ENCODE measurements around the gene SRGAP3. TPM values are rescaled to one million over a fixed set of nuclear protein-coding genes. Genes with fewer than 3 reads are reported as not detected.
A peak's percentile ranks its signal among the peaks of the same experiment; 100 is the strongest.

SRGAP3 gene
- polyA plus RNA-seq, 4 donors, result 13.3 to 25.2 (median 16.9) TPM

DNA sequence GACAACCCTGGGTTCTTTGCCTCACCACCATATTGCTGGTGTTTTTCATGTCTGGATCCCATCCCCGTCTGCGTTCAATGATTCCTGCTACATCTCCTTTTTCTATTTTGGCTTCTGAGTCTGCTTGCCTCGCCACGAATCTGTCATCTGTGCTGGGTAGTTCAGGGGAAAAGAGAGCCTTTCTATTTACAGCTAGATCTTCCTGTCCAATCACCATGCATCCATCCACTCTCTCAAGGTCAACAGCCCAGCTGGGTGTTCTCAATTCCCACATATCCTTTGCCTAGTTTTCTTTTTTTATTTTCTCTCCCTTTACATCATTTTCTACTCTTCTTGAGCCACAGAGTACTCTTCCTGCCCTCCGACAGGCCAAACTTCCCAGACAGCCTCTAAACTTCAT is 181.4 kb downstream of the SRGAP3 start:
- DNase-seq (ENCODE audit: low read depth in 4 of 4, low spot score in 2 of 4), result peak in 3 of 4 donors; percentile 11 to 32 (median 28)

DNA sequence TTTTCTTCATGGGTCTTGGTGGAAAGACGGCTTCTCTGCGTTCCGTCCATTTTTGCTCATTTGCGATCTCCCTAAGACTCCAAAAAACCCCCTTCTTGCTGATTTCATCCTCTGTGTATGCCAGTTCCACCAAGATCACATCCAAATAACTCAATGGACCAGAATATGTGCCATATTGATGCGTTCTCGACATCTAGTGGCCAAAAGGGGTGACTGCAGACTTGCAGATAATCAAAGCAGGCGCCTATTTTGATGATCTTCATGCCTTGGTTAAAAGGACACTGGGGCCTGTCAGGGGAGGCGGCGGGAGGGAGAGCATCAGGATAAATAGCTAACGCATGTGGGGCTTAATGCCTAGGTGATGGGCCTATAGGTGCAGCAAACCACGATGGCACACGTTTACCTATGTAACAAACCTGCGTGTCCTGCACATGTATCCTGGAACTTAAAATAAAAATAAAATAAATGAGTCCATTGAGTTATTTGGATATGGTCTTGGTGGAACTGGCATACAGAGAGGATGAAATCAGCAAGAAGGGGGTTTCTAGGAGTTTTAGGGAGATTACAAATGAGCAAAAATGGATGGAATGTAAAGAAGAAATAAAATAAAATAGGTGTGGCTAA is 182.0 kb downstream of the SRGAP3 start:
- peak in 2 of 4 donors; percentile 9 to 19 for DNase-seq (ENCODE audit: low read depth in 4 of 4, low spot score in 2 of 4)

GRCh38 chr3:9066775-9067174 is 182.7 kb downstream of the SRGAP3 start:
- no peak for DNase-seq (ENCODE audit: low read depth in 4 of 4, low spot score in 2 of 4)

DNA sequence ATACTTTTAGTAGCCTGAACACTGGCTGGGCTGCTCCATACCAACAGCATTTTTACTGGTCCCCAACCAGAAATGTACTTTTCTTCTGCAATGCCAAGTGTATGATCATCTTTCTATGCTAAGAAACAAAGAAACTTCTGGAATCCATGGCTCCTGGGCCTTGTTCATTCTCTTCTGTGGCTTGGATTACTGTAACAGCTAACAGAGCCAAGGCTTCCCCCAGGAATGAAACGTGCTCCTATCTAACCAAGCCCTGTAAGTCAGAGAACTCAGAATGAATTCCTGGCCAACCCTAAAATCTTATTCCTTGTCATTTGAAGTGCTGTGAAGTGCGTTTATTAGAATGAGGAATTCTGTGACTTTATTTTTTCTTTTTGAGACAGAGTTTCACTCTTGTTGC is 183.3 kb downstream of the SRGAP3 start:
- DNase-seq (ENCODE audit: low read depth in 4 of 4, low spot score in 2 of 4), result no peak

GRCh38 chr3:9064850-9065249 is 184.6 kb downstream of the SRGAP3 start:
- no peak for DNase-seq (ENCODE audit: low read depth in 4 of 4, low spot score in 2 of 4)

DNA sequence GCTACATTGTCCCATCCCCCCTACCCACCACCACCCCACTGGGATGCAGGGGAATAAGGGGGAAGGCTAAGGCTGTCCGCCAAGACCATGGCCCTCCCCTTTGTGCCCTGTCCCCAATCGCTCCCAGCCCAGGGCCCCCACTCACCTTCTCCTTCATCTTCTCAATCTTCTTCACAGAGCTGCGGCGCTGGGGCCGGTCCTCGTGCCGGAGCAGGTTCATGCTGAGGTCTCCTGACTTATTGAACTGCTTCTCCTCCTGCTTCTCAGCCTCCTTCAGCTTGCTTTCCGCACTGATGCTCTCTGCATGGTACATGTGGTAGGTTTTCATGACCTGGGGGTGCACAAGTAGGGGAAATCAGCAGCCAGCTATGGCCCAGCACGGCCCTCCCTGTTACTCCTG is 185.2 kb downstream of the SRGAP3 start:
- no peak for DNase-seq (ENCODE audit: low read depth in 4 of 4, low spot score in 2 of 4)

GRCh38 chr3:9062570-9062969 is 186.9 kb downstream of the SRGAP3 start:
- DNase-seq (ENCODE audit: low read depth in 4 of 4, low spot score in 2 of 4), result no peak

DNA sequence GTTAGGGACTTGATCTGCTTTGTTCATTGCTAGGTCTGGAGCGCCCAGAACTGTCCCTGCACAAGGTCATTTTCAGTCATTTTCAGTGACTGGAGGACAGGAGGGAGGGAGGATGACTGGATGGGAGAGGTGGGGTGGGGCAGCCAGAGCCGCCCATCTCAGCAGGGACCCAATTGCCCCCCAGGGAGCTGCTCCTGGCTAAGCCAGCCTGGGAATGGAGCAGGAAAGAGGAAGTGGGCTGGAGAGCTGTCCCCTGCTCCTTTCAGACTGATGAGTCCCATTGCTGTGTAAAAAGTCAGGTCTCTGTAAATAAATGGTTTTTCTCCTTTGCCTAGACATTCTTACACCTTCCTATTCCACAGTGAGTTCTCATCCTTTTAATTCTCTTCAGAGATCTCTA is 187.8 kb downstream of the SRGAP3 start:
- DNase-seq (ENCODE audit: low read depth in 4 of 4, low spot score in 2 of 4), result no peak

DNA sequence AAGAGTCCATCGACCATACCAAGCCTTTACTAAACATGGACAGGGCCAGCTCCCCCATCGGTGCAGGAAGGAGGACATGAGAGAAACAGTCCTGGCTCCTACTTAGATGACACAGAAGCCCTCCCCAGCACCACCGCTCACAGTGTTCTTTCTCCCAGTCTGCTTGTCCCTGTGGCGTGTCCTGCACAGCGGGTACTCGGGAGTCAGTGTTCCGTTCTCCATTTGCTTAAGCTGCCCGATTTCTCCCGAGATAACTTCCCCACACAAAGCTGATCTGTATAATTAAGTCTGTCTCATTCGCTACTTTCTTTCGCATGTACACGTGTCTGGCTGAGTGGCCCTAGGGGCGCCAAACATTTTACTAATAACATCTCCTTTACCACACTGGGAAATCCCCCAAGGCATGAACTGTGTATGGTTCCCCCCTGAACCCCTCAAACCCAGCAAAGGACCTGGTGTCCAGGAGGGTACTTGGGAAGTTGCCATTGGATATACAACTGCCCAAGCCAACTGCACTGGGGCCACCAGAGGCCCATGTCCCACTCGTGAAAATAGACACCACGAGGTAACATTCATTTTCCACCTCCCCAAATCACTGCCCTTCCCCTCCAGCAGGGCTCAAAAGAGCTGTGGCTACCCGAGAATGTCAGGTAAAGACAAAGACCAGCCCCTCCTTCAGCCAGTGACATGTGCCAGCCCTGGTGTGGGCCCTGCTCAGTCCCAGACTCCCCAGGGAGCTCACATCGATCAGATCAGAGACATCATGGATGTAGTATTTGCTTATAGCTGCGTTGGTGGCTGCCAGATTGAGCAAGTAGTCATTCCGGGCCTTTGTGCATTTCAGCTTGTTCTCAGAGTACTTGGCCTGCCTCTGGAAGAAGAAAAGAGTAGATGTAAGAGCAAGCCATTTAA is 189.7 kb downstream of the SRGAP3 start:
- DNase-seq (ENCODE audit: low read depth in 4 of 4, low spot score in 2 of 4), result no peak

- DNase-seq (ENCODE audit: low read depth in 4 of 4, low spot score in 2 of 4), result no peak
Measured at GRCh38 chr3:9056581-9056980, 192.9 kb downstream of the SRGAP3 start.

GRCh38 chr3:9047452-9048346 is 201.7 kb downstream of the SRGAP3 start:
- no peak for DNase-seq (ENCODE audit: low read depth in 4 of 4, low spot score in 2 of 4)

GRCh38 chr3:9045371-9045770 is 204.1 kb downstream of the SRGAP3 start:
- DNase-seq (ENCODE audit: low read depth in 4 of 4, low spot score in 2 of 4), result no peak

- no peak for DNase-seq (ENCODE audit: low read depth in 4 of 4, low spot score in 2 of 4)
Measured at GRCh38 chr3:9043063-9043462, 206.4 kb downstream of the SRGAP3 start.

- no peak for DNase-seq (ENCODE audit: low read depth in 4 of 4, low spot score in 2 of 4)
Measured at GRCh38 chr3:9041626-9042025, 207.8 kb downstream of the SRGAP3 start.

- DNase-seq (ENCODE audit: low read depth in 4 of 4, low spot score in 2 of 4), result no peak
Measured at GRCh38 chr3:9040996-9041395, 208.4 kb downstream of the SRGAP3 start.

DNA sequence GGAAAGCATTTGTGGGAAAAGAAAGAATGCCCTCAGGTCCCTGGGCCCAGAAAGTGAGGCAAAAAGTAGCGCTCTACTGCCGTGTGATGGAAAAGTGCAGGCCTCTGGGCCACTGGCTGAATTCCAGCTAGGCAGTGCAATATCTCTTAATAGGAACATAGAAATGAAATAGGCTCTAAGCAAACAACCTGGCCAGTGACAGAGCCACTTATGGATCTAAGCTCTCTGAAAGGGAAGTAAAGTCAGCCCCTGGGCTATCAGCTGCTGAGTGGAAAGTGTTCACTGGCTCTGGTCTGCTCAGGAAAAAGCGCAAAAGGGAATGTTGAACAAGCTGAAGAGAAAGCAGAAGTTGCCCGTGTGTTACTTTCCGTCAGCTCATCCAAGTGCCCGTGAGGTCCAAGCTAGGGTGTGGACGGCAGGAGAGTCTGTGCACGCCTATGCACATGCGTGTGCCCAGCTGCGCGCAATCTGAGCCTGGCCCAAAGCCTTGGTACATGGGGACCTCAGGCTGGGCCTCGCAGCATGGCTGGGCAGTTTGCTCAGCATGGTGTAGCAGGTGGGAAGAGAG is 212.2 kb downstream of the SRGAP3 start:
- DNase-seq (ENCODE audit: low read depth in 4 of 4, low spot score in 2 of 4), result no peak

DNA sequence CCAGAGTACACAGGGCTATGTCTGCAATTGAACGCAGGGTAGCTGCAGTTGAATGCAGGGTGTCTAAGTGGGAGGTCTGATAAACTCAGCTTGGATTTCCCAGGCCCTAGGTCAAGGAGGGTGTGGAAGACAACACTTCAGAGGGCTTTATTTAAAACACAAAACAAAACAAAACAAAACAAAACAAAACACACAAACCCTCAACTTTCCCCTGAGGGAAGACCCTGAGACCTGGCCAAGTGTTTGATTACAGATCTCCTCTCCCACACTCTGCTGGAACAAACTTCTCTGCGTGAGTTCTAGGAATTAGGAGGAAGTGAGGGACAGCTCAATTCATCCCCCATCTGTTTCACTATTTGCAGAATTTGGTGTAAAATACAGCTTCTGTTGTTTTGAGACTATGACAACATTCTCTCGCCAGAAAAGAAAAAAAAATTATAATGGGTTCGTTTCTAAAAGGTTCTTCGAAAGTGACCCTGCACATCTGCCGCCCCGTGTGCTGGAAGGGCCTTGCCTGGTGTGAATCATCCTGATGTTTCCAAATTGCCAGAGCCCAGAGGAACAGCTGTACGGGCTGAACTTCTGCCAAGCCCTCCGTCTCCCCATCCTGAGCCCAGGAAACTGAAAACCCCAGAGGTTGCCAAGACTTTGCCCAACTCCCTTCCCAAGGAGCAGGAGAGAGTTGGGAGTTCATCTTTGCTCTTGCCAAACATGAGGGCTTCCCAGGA is 212.9 kb downstream of the SRGAP3 start:
- no peak for DNase-seq (ENCODE audit: low read depth in 4 of 4, low spot score in 2 of 4)

GRCh38 chr3:9035961-9036360 is 213.5 kb downstream of the SRGAP3 start:
- DNase-seq (ENCODE audit: low read depth in 4 of 4, low spot score in 2 of 4), result no peak

- DNase-seq (ENCODE audit: low read depth in 4 of 4, low spot score in 2 of 4), result no peak
Measured at GRCh38 chr3:9035473-9035872, 214.0 kb downstream of the SRGAP3 start.

- DNase-seq (ENCODE audit: low read depth in 4 of 4, low spot score in 2 of 4), result no peak
Measured at GRCh38 chr3:9033867-9034266, 215.6 kb downstream of the SRGAP3 start.

All from left renal cortex interstitium (tissue), 4 donors.